Common myeloid progenitor, CD34-positive (primary cell): Measurements from ENCODE around the gene DYNLRB1.
A peak's percentile ranks its signal among the peaks of the same experiment; 100 is the strongest.

ENCODE experiments used
- CTCF ChIA-PET: fragments of 350-600 bp; sonication (Branson Sonifier 250); formaldehyde crosslinking; loops from one replicate; lab custom pipeline; 2021; ENCODE audit warnings: antibody characterized with exemption; lab: Charles Lee
- POLR2A ChIA-PET: fragments of 350-600 bp; sonication (Branson Sonifier 250); formaldehyde crosslinking; loops from one replicate; lab custom pipeline; 2021; ENCODE audit warnings: antibody characterized with exemption; lab: Charles Lee
- DNase-seq, 3 donors: peaks; one replicate each; pipeline versions ENCODE4 v3.0.0 to v3.0.0-alpha.2; 2013
- H3K27ac ChIP-seq, 2 experiments: 1 replicate in 1 of 2; 2 replicates in 1 of 2; pipeline ENCODE4 v1.7.0; 2013; ENCODE audit warnings: inconsistent platforms in 2 of 2, low read length in 2 of 2, mild to moderate bottlenecking in 2 of 2, low read depth in 1 of 2, moderate library complexity in 1 of 2; ENCODE audit not compliant: severe bottlenecking in 2 of 2, insufficient read depth in 1 of 2, poor library complexity in 1 of 2
- H3K27me3 ChIP-seq, 5 experiments: replicated peaks in 2 of 5; 1 replicate in 3 of 5; 2 replicates in 2 of 5; pipeline versions ENCODE4 v1.6.1 to v1.7.0; 2013; ENCODE audit warnings: low read length in 4 of 5, mild to moderate bottlenecking in 2 of 5, moderate library complexity in 2 of 5, inconsistent platforms in 1 of 5; ENCODE audit not compliant: insufficient read depth in 5 of 5, control insufficient read depth in 4 of 5
- H3K36me3 ChIP-seq, 4 experiments: 1 replicate in 2 of 4; 2 replicates in 2 of 4; pipeline versions ENCODE4 v1.6.1 to v1.7.0; 2013; ENCODE audit warnings: low read length in 3 of 4, control low read depth in 1 of 4, mild to moderate bottlenecking in 1 of 4; ENCODE audit not compliant: control insufficient read depth in 4 of 4, insufficient read depth in 4 of 4
- H3K4me1 ChIP-seq, 4 experiments: 1 replicate in 3 of 4; 2 replicates in 1 of 4; pipeline versions ENCODE4 v1.6.1 to v1.7.1; 2013; ENCODE audit warnings: low read length in 3 of 4, mild to moderate bottlenecking in 3 of 4, control low read depth in 1 of 4, inconsistent platforms in 1 of 4, moderate library complexity in 1 of 4; ENCODE audit not compliant: control insufficient read depth in 4 of 4, insufficient read depth in 4 of 4; ENCODE audit errors: control extremely low read depth in 1 of 4
- H3K4me3 ChIP-seq, 7 experiments: 1 replicate in 4 of 7; 2 replicates in 3 of 7; pipeline versions ENCODE4 v1.5.1 to v1.7.0; 2013; ENCODE audit warnings: mild to moderate bottlenecking in 7 of 7, low read length in 6 of 7, moderate library complexity in 6 of 7, inconsistent platforms in 2 of 7, low read depth in 2 of 7, control low read depth in 1 of 7; ENCODE audit not compliant: insufficient read depth in 4 of 7, control insufficient read depth in 1 of 7; ENCODE audit errors: extremely low read depth in 1 of 7
- H3K9me3 ChIP-seq, 5 experiments: 1 replicate in 4 of 5; 2 replicates in 1 of 5; pipeline versions ENCODE4 v1.6.1 to v1.7.1; 2013; ENCODE audit warnings: low read length in 4 of 5, mild to moderate bottlenecking in 2 of 5, inconsistent platforms in 1 of 5, low read depth in 1 of 5, moderate library complexity in 1 of 5; ENCODE audit not compliant: control insufficient read depth in 4 of 5, insufficient read depth in 2 of 5; ENCODE audit errors: control extremely low read depth in 1 of 5
- WGBS: methylation state at CpG from one replicate; pipeline ENCODE4 v1.1.5; 2013; ENCODE audit not compliant: insufficient coverage; 5-methylcytosine and 5-hydroxymethylcytosine counted together

DYNLRB1 gene

GRCh38 chr20:34566978-34567891 lies 51.0 kb downstream of the DYNLRB1 start:
- CTCF ChIA-PET: interaction anchor here (0.8 to 1.3 kb wide), 4 partner anchors 8 to 147 kb away, joined by 3 to 4 read pairs (median 3); partner anchors contain the start of gene MAP1LC3A
- POLR2A ChIA-PET: interaction anchor here (1.6 kb wide), 1 partner anchor 8 kb away, joined by 7 read pairs; the partner anchor contains the start of gene MAP1LC3A

GRCh38 chr20:34567892-34568865 lies 52.0 kb downstream of the DYNLRB1 start:
- H3K9me3 ChIP-seq: no peaks in the 10 kb centered on the region
- WGBS: 99% methylated on average over 11 of the region's 15 CpGs
- H3K27me3 ChIP-seq: no peaks in the 10 kb centered on the region
- H3K27ac ChIP-seq: no peak overlapping the region
- CTCF ChIA-PET: interaction anchor here (0.8 to 2.0 kb wide), 3 partner anchors 9 to 140 kb away, joined by 3 to 4 read pairs (median 4); partner anchors contain the start of gene MAP1LC3A
- peaks cover 0 to 15% (median 13%) of the 10 kb centered on the region in 4 experiments for H3K36me3 ChIP-seq
- POLR2A ChIA-PET: interaction anchor here (1.6 kb wide), 1 partner anchor 9 kb away, joined by 7 read pairs; the partner anchor contains the start of gene MAP1LC3A
- no peak for DNase-seq
- peaks cover 3 to 13% (median 9%) of the 10 kb centered on the region in 4 experiments for H3K4me1 ChIP-seq
- H3K4me3 ChIP-seq: no peak overlapping the region

More at GRCh38 chr20:34566978-34567891, 51.0 kb downstream of the DYNLRB1 start:
- Histone ChIP-seq H3K9me3 (no peaks in the 10 kb centered on the region), H3K27ac (no peak overlapping the region), H3K4me3 (no peak overlapping the region), H3K36me3 (peaks cover 0 to 16% (median 12%) of the 10 kb centered on the region in 4 experiments), H3K27me3 (no peaks in the 10 kb centered on the region), H3K4me1 (peaks cover 3 to 13% (median 9%) of the 10 kb centered on the region in 4 experiments)
- 100% methylated on average over 3 of the region's 9 CpGs for WGBS
- no peak for DNase-seq

GRCh38 chr20:34569598-34569997 lies 53.4 kb downstream of the DYNLRB1 start:
- WGBS: 100% methylated on average over 1 of the region's 2 CpGs
- H3K4me3 ChIP-seq: no peak overlapping the region
- ChIA-PET POLR2A (no interaction called here), CTCF (interaction anchor here (0.6 to 2.0 kb wide), 4 partner anchors 10 to 1460 kb away, joined by 3 to 4 read pairs (median 3); no protein-coding TSS in a partner anchor)
- no peaks in the 10 kb centered on the region for H3K27me3 ChIP-seq
- H3K27ac ChIP-seq: no peak overlapping the region
- peaks cover 3 to 13% (median 9%) of the 10 kb centered on the region in 4 experiments for H3K4me1 ChIP-seq
- H3K36me3 ChIP-seq: peaks cover 0 to 27% (median 21%) of the 10 kb centered on the region in 4 experiments
- H3K9me3 ChIP-seq: no peaks in the 10 kb centered on the region
- DNase-seq: no peak

GRCh38 chr20:34570859-34571306 lies 54.7 kb downstream of the DYNLRB1 start:
- POLR2A ChIA-PET: interaction anchor here (0.5 kb wide), 1 partner anchor 106 kb away, joined by 3 read pairs; the partner anchor contains the start of gene PIGU
- Histone ChIP-seq H3K9me3 (no peaks in the 10 kb centered on the region), H3K4me3 (no peak overlapping the region), H3K4me1 (peaks cover 3 to 13% (median 9%) of the 10 kb centered on the region in 4 experiments), H3K36me3 (peaks cover 0 to 28% (median 19%) of the 10 kb centered on the region in 4 experiments), H3K27ac (no peak overlapping the region), H3K27me3 (no peaks in the 10 kb centered on the region)
- peak in 2 of 3 donors; percentile 65 to 70 for DNase-seq
- WGBS: 28% methylated on average over 2 of the region's 3 CpGs
- CTCF ChIA-PET: interaction anchor here (0.8 to 1.7 kb wide), 5 partner anchors 8 to 137 kb away, joined by 3 to 6 read pairs (median 5); no protein-coding TSS in a partner anchor

- H3K4me1 ChIP-seq: peaks cover 3 to 13% (median 9%) of the 10 kb centered on the region in 4 experiments
- DNase-seq: no peak
- WGBS: 100% methylated on average over 2 of the region's 5 CpGs
- H3K36me3 ChIP-seq: peaks cover 0 to 28% (median 19%) of the 10 kb centered on the region in 4 experiments
- ChIA-PET CTCF (interaction anchor here (1.6 to 1.7 kb wide), 2 partner anchors 8 to 33 kb away, joined by 5 to 6 read pairs; no protein-coding TSS in a partner anchor), POLR2A (no interaction called here)
- no peak overlapping the region for H3K4me3 ChIP-seq
- no peaks in the 10 kb centered on the region for H3K9me3 ChIP-seq
- H3K27me3 ChIP-seq: no peaks in the 10 kb centered on the region
- H3K27ac ChIP-seq: peak overlapping the region in 1 of 2 experiments; percentile 40
These were observed 55.5 kb downstream of the DYNLRB1 start for GRCh38 chr20:34571753-34572152.
